Inflammatory macrophage (primary cell): ENCODE measurements around the gene KLC3.
"Not testable (repeated sequence)": the region's sequence is repeated elsewhere in the genome, so short reads cannot be mapped to it uniquely, and the experiment has no call there.

Experiments used
- DNase-seq, 2 donors: peaks; one replicate each; pipeline ENCODE4 v3.0.0-alpha.2; 2020 to 2022

KLC3 gene

DNA sequence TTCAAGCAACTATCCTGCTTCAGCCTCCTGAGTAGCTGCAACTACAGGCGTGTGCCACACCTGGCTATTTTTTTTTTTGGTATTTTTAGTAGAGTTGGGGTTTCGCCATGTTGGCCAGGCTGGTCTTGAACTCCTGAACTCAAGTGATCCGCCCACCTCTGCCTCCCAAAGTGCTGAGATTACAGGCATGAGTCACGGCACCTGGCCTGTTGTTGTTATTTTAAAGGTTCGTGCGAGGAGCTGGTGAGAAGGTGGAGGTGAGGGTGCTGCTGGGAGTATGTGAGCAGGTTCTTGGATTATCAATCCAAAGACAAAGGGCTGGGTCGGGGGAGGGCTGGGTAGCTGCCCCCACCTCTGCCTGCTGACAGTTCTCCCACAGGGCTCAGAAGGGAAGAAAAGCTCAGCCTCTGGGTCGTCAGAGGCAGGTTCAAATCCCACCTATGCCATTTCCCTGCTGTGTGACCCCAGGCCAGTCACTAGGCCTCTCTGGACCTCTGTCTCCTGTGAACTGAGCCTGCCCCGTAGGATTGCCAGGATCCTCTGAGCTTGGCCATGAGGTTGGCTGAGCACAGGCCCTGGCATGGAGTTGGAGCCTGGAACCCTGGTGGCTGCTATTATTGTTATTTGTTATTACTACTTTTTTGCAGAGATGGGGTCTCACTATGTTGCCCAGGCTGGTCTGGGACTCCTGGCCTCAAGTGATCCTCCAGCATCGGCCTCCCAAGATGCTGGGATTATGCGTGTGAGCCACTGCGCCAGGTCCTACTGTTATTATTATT is 19.4 kb upstream of the KLC3 start:
- no peak for DNase-seq

DNA sequence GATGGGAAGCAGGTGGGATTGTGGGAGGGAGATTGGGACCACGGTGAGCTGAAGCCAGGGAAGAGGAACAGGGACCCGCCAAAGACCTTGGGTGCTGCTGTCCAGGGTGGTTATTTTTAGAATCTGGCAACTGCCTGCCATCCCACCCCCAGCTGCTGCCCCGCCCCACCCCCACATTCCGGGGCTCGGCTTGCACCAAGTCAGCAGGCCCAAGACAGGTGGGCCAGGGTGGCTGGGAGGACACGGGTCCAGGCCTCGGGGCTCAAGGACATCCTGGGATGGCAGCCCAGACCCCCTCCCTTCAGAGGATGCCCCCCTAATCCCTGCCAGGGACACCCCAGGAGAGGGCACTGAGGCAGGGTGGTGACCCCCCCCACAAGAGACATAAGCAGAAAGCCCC is 18.7 kb upstream of the KLC3 start:
- DNase-seq: no peak

DNA sequence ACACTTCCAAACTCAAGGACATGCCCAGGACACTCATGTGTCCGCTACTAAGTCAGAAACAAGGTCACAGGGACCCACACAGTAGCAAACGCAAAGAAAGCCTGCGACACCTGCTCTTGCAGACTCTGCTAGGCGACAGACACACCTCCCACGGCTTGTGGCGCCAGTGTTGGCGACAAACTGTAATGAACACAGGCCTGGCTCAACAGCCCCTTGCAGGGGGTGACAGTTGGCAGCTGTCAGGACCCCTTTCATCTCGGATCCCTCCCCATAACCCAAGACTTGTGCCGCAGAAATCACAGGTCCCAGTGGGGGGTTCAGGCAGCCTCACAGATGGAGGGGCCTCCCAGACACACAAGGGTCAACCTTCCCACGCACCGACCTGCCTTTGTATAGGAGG is 18.2 kb upstream of the KLC3 start:
- DNase-seq: no peak

DNA sequence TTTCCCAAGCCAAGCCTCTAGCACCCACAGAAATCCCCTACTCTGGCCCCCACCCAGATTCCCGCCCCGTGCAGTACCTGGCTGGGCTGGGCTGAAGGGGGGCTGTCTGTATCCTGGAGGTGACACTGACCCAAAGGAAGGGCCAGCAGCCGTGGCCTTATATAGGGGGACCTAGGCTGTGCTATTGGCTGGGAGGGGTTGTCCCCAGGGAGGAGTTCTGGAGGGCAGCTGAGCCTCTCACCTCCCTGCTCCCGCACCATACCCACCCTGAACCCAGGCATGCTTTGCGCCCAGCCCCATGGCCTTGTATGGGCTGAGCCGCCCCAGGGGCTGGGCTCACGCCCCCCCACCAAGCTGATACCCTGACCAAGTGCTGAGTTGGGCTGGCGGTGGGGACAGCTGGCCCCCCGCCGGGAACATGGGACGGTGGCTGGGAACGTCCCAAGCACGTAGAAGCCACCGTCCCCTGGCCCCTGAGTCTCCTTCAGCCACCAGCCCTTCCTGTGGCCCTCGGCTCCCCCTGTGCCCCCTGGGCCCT is 17.7 kb upstream of the KLC3 start, which contains the start of gene CKM:
CKM (minus strand) TSS at position 132 of the 538 bp plus-strand sequence. CDS start 3,162 bp downstream, outside the sequence.
- no peak for DNase-seq

DNA sequence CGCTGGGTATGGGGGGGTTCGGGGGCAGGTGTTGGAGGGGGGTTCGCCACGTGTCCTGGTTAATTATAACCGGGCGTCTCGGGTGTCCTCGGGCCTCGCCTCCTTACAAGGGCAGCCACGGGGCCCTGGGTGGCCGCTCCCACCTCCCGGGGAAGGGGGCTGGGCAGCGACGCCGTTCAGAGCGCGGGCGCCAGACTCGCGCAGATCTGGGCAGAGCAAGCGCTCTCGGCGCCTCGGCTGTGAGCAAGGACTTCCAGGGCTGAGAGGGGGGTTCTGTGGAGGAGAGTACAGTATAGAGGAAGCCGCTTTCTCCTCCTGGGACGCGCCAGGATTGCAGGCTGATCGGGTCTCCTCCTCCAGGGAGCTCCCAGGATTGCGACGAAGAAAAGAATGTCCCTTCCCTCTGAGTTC is 16.9 kb upstream of the KLC3 start:
- DNase-seq: no peak

DNA sequence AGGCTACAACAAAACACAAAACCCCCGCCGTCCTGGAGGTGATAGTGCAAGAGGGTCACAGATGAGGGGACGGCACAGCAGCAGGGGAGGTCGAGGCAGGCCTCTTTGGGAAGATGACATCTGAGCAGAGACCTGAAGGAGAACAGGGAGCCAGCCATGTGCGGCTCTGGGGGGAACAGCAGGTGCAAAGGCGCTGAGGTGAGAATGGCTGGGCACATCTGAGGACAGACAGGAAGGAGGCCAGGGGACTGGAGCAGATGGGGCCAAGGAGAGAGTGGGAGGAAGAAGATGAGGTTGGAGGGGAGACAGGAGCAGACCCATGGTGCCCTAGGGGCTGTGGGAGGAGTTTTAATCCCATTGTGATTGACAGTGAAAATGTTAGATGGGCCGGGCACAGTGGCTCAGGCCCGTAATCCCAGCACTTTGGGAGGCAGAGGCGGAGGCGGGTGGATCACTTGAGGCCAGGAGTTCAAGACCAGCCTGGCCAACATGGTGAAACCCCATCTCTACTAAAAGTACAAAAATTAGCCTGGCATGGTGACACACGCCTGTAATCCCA is 16.1 kb upstream of the KLC3 start:
- no peak for DNase-seq

DNA sequence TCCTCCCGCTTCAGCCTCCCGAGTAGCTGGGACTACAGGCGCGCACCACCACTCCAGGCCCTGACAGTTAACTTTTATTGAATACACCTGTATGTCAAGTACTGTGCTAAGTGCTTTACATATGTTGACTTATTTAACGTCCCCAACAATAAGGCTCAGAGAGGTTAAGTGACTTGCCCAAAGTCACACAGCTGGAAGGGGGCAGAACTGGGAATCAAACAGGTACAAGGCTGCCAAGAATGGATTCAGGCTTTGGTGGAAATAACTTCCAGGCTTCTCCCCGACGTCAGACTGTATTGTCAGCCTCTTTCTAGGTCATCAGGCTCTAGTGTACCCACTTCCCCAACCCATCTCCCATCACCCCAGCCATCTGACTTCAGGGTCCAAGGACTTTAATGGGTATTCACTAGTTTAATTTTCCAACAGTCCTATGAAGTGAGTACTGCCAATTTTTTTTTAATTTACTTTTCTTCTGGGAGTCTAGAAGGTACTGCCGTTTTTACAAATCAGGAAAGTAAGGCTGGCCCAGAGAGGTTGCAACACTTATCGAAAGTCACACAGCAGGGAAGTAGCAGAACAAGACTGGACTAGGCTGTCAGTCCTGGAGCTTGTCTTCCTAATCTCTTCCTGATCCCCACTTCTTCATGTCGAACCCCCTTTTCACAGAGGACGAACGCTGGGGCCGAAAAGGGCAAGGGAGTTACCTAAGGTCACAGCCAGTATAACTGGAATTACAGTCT is 13.0 kb upstream of the KLC3 start:
- DNase-seq: no peak

DNA sequence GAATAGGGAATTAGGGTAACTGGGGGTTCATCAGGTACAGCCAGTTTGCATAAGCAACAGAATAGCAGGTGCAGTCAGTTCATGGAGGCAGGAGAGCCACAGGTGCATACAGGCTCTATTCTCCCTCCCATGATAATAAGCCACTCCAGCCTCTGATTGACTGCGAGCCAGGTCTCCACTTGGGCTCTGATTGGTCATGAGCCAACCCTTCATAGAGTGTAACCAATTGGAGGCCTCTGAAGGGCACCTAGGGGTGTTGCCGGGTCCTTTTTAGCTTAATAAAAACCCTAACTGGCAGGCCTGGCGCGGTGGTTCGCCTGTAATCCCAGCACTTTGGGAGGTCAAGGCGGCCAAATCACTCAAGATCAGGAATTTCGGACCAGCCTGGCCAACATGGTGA is 9.1 kb upstream of the KLC3 start:
- DNase-seq: no peak

DNA sequence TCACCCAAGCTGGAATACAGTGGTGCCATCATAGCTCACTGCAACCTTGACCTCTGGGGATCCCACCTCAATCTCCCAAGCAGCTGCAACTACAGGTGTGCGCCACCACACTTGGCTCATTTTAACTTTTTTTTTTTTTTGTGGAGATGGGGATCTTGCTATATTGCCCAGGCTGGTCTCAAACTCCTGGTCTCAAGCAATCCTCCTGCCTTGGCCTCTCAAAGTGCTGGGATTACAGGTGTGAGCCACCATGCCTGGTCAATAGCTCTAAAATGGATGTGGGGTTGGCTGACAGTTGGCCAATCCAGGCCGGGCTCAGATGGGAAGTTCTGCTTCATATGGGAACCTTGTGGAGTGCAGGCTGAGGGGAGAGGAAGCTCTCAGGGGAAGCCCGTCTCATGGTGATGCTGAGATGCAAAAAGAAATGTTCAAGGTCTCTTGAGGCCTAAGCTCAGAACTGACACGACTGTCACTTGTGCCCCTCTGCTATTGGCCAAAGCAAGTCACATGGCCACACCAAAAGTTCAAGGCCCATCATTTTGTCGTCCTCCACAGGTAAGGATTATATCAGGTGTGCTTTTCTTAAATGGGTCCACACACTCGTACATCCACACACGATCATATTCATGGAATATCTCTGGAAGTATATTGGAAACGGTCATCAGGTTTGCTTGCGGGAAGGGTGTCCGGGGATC is 6.8 kb upstream of the KLC3 start:
- DNase-seq: peak in 1 of 2 donors; percentile 33

DNA sequence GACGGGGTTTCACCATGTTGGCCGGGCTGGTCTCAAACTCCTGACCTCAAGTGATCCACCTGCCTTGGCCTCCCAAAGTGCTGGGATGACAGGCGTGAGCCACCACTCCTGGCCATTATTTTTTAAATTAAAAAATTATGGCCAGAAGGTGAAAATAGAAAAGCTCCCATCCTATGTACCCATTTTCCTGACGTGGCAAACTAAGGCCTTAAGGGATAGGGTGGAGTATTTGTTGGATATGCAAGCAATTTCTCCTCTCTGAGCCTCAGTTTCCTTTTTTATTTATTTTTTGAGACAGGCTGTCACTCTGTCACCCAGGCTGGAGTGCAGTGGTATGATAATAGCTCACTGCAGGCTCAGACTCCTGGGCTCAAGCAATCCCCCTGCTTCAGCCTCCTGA is 5.7 kb upstream of the KLC3 start:
- not testable (repeated sequence) for DNase-seq

DNA sequence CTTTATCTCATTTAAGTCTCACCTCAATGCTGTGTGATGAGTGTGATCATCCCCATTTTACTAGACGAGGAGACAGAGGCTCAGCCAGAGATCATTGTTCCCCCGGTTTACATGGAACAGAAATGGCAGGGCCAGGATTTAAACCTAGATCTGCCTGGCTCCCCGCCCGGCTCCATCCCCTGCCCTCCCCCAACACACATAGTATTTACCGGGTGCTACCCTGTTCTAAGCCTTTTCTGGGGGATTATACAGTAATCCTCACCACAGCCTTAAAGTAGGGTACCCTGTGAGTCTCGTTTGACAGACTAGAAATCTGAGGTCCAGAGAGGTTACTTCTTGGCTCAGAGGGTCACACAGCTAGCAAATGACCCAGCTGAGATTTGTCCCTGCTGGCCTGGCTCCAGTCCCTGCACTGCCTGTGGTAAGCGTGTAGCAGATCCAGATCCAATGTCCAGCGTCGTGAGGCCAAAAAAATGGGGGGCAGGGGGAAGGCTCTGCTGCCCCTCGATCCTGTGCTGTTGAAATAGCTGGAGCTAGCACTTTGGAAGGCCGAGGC is 3.8 kb upstream of the KLC3 start:
- DNase-seq: no peak

DNA sequence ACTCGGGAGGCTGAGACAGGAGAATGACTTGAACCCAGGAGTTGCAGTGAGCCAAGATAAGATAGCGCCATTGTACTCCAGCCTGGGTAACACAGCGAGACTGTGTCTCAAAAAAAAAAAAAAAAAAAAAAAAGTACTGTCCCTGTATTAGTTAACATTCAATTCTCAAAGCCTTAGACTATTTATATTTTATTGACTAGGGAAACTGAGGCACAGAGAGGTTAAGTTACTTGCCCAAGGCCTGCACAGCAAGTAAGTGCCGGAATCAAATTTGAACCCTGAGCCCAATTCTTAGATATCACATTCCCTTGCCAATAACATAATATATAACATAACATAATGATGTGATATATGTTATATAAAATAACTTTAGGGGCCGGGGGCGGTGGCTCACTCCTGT is 921 bp upstream of the KLC3 start:
- no peak for DNase-seq

DNA sequence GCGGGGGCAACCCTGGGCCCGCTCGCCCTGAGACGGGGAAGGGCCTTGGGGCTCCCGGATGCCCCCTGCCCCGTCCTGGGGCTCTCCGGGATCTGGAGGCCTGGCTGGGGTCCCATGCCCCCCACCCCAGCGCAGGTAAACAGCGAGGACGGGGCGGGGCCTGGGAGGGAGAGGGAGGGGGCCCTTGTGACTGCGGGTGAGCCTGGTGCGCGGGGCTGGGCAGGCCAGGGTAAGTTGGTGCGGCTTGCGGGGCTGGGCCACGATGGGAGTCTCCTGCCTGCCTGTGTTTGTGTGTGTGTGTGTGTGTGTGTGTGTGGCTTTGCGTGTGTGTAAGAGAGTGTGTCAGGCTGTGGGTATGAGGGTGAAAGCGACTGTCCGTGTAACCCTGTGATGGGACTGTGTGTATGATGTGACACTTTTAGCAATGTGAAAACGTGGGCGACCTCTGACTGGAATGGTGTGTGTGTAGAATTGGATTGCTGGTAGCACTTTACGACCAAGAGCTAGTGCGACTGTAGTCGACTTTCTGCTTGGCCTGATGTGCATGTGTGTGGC is 426 bp downstream of the KLC3 start:
- no peak for DNase-seq

DNA sequence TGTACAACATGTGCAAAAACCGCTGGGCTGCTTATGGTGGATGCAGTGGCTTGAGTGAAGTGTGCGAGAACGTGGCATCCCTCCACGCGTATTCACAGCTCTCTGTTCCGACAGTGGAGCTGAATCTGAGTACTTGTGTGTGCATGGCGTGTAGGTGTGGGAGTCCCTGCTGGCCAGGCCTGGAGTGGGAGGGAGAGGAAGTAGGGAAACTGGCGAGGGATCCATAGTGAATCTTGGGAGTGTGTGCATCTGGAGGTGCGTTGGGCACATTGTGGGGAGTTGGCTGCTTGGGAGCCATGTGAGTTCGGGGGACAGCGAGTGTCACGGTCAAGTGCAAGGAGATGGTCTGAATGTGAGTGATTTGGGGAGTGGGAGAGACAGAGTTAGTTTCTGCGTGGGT is 2.4 kb downstream of the KLC3 start:
- DNase-seq: no peak

DNA sequence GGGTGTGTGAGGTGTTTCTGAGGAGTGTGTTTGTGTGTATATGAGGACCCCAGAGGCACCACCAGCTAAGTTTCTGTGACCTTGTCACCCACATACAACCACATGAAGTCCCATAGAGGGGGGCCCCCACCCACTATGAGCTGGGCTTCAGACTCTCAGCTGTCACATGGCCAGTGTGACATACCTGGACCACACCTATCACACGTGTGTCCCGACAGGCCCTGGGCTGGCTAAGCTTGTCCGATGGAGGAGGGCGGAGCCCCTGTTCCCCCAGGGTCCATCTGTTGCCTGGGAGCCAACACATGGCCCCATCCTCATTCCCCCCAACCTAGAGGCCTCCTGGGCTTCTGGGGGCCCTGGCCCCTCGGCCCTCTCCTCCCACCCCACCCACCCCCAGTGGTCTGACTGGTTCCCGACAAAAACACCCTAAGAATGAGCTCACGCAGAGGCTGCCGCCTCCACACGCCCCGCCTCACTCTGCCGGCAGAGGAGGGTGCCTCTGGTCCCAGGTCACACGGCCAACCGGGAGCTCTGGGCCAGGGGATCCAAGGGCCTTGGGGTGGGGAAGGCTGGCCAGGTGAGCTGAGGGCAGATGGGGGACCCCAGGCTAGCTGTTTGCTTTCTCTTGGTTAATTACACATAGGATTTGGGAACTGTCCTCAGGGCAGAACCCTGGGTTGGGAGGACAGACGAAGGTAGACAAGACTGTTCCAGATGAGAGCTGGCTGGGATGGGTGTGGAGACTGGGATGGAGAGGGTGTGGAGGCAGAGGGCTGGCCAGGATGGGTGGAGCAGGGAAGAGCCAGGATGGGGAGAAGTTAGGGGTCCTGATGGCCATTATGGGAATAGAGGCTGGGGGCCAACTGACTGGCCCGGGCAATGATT is 4.3 kb downstream of the KLC3 start:
- DNase-seq: no peak

DNA sequence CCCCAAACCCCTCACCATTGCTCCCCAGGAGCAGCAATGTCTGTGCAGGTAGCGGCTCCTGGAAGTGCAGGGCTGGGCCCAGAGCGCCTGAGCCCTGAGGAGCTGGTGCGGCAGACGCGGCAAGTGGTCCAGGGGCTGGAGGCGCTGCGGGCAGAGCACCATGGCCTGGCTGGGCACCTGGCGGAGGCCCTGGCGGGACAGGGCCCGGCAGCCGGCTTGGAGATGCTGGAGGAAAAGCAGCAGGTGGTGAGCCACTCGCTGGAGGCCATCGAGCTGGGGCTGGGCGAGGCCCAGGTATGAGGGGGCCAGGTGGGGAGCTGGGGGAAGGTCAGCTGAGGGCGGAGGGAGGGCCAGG is 4.9 kb downstream of the KLC3 start:
- no peak for DNase-seq

DNA sequence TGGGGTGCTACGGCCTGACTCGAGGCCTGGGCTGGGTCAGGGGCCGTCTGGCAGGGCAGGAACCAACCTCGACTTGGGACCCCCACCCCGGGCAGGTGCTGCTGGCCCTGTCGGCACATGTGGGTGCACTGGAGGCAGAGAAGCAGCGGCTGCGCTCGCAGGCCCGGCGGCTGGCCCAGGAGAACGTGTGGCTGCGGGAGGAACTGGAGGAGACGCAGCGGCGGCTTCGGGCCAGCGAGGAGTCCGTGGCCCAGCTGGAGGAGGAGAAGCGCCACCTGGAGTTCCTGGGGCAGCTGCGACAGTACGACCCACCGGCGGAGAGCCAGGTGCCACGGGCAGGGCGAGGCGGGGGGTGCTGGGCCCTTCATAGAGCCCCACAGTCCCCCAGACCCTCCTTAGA is 5.9 kb downstream of the KLC3 start:
- DNase-seq: no peak

DNA sequence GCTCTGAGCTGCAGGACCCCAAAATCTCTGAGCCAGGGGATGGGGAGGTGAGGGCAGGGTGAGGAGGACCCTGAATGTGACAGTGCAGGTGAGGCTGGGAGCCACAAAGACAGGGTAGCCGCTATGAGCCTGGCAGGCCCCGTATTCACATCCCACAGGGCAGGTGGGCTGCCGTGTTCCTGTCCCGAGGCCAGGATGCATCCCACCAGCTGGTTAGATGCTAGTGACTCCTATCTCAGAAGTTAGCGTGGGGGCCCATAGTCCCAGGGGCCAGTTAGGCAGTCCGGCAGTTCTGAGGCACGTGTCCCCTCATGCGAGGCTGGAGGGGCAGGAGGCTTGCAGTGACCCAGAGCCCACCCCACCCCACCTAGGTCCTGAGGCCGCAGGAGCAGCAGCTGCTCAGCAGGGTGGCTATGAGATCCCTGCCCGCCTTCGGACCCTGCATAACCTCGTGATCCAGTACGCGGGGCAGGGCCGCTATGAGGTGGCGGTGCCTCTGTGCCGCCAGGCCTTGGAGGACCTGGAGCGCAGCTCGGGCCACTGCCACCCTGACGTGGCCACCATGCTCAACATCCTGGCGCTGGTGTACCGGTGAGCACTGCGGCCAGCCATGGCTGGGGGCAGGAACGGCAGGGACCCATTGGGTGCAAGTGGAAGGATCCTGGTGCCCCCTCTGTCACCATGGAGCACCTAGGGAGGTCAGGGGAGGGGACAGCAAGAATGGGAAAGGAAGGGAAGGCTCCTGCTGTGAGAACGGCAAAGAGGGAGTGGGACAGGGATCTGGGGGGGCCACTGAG is 7.2 kb downstream of the KLC3 start:
- DNase-seq: no peak

DNA sequence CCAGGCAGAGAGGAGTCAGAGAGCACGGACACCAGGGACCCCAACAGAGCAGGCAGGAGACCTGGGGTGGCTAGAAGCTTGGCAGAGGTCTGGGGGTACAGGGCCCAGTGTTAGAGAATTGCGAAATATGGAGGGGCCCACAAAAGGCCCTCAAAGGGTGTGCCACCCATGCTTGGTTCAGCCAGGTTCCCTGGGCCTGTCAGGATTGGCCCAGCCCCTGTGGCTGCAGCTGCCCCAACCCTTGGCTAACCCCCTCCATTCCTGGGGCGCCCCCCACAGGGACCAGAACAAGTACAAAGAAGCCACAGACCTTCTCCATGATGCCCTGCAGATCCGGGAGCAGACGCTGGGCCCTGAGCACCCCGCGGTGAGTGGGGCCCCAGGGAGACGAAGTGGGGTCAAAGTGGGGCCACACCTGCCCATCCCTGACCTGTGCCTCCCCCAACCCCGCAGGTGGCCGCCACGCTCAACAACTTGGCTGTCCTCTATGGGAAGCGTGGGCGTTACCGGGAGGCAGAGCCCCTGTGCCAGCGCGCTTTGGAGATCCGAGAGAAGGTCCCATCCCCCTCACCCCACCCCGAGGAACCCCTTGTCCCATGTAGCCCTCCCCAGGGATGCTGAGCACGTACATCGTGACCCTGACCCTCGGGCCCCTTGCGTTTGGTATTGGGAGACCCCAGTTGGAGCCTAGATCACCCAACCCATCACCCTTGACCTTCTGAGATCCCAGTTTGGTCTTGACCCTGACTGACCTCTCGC is 8.0 kb downstream of the KLC3 start:
- DNase-seq: no peak

DNA sequence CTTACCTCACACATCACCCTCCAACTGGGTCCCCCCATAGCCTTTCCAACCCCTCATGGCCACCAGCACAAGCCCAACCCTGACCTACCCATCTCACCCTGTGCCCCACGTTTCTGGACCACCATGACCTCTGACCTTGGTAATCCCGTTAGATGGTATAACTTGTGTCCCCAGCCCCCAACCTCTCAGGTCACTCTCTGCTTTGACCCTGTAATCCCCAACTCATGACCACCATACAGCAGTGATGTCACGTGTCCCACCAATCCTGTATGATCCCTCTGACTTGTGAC is 8.5 kb downstream of the KLC3 start:
- no peak for DNase-seq
